H9 (cell line): Measurements from ENCODE around the gene DSG2. TPM values are rescaled to one million over a fixed set of nuclear protein-coding genes. Genes with fewer than 3 reads are reported as not detected.

Experiments
- DNase-seq: peaks from one replicate; pipeline ENCODE4 v3.0.0-alpha.2; 2017
- H2AFZ ChIP-seq: one replicate; pipeline ENCODE4 v1.6.1; 2013; ENCODE audit warnings: mild to moderate bottlenecking, low read length, control low read depth, moderate library complexity
- H2AK5ac ChIP-seq: 2 replicates; pipeline ENCODE4 v1.6.1; 2013; ENCODE audit warnings: low read length, control low read depth, mixed read lengths; ENCODE audit not compliant: insufficient read length
- H2BK120ac ChIP-seq: one replicate; pipeline ENCODE4 v1.6.1; 2013; ENCODE audit warnings: low read depth, mild to moderate bottlenecking, low read length, control low read depth, inconsistent platforms; ENCODE audit not compliant: poor library complexity, severe bottlenecking
- H2BK12ac ChIP-seq: 2 replicates; pipeline ENCODE4 v1.6.1; 2013; ENCODE audit warnings: low read length, control low read depth, mixed read lengths, low read depth; ENCODE audit not compliant: insufficient read length
- H2BK15ac ChIP-seq: 2 replicates; pipeline ENCODE4 v1.6.1; 2013; ENCODE audit warnings: low read depth, low read length, control low read depth
- H2BK20ac ChIP-seq: one replicate; pipeline ENCODE4 v1.6.1; 2013; ENCODE audit warnings: low read depth, mild to moderate bottlenecking, low read length, control low read depth, inconsistent platforms; ENCODE audit not compliant: poor library complexity, severe bottlenecking
- H2BK5ac ChIP-seq: 2 replicates; pipeline ENCODE4 v1.6.1; 2013; ENCODE audit warnings: low read length, control low read depth, mixed read lengths; ENCODE audit not compliant: insufficient read length
- H3K14ac ChIP-seq: 2 replicates; pipeline ENCODE4 v1.6.1; 2013; ENCODE audit warnings: low read length, control low read depth; ENCODE audit not compliant: insufficient read depth
- H3K18ac ChIP-seq: 2 replicates; pipeline ENCODE4 v1.6.1; 2013; ENCODE audit warnings: low read depth, mild to moderate bottlenecking, mixed read lengths, low read length, control low read depth; ENCODE audit not compliant: insufficient read length
- H3K23ac ChIP-seq: 2 replicates; pipeline ENCODE4 v1.6.1; 2013; ENCODE audit warnings: low read length, control low read depth, mixed read lengths, low read depth; ENCODE audit not compliant: insufficient read length
- H3K23me2 ChIP-seq: 2 replicates; pipeline ENCODE4 v1.6.1; 2013; ENCODE audit warnings: low read depth, mild to moderate bottlenecking, mixed read lengths, low read length, control low read depth; ENCODE audit not compliant: insufficient read length, poor library complexity, severe bottlenecking
- H3K27ac ChIP-seq: 2 replicates; pipeline ENCODE4 v1.5.1; 2013; ENCODE audit warnings: low read length, control low read depth, mixed read lengths, low read depth; ENCODE audit not compliant: insufficient read length
- H3K27me3 ChIP-seq: 2 replicates; pipeline ENCODE4 v1.6.1; 2013; ENCODE audit warnings: low read length, control low read depth, inconsistent platforms; ENCODE audit not compliant: insufficient read depth
- H3K4ac ChIP-seq: 2 replicates; pipeline ENCODE4 v1.6.1; 2013; ENCODE audit warnings: low read depth, mild to moderate bottlenecking, control low read depth, inconsistent platforms, low read length, moderate library complexity
- H3K4me1 ChIP-seq: 2 replicates; pipeline ENCODE4 v1.6.1; 2013; ENCODE audit warnings: low read length, control low read depth, inconsistent platforms; ENCODE audit not compliant: insufficient read depth
- H3K4me2 ChIP-seq: 2 replicates; pipeline ENCODE4 v1.6.1; 2013; ENCODE audit warnings: low read length, control low read depth, mixed read lengths; ENCODE audit not compliant: insufficient read length, insufficient read depth
- H3K56ac ChIP-seq: 2 replicates; pipeline ENCODE4 v1.6.1; 2013; ENCODE audit warnings: low read depth, mild to moderate bottlenecking, mixed read lengths, low read length, control low read depth; ENCODE audit not compliant: insufficient read length
- H3K79me1 ChIP-seq: 2 replicates; pipeline ENCODE4 v1.6.1; 2013; ENCODE audit warnings: low read depth, mild to moderate bottlenecking, moderate library complexity, low read length, control low read depth, inconsistent platforms; ENCODE audit not compliant: insufficient read depth, poor library complexity, severe bottlenecking
- H3K79me2 ChIP-seq: 2 replicates; pipeline ENCODE4 v1.6.1; 2013; ENCODE audit warnings: low read length, control low read depth, inconsistent platforms; ENCODE audit not compliant: insufficient read depth
- H3K9ac ChIP-seq: 2 replicates; pipeline ENCODE4 v1.6.1; 2013; ENCODE audit warnings: low read length, control low read depth, mixed read lengths; ENCODE audit not compliant: insufficient read length; ENCODE audit errors: extremely low read depth
- H3K9me3 ChIP-seq: one replicate; pipeline ENCODE4 v1.6.1; 2013; ENCODE audit warnings: low read depth, low read length, inconsistent platforms; ENCODE audit not compliant: control insufficient read depth
- H3T11ph ChIP-seq: one replicate; pipeline ENCODE4 v1.6.1; 2013; ENCODE audit warnings: mild to moderate bottlenecking, low read length, control low read depth, inconsistent platforms
- H4K20me1 ChIP-seq: one replicate; pipeline ENCODE4 v1.6.1; 2013; ENCODE audit not compliant: control insufficient read depth, insufficient read length, insufficient read depth
- H4K5ac ChIP-seq: 2 replicates; pipeline ENCODE4 v1.6.1; 2013; ENCODE audit warnings: low read depth, mild to moderate bottlenecking, mixed read lengths, low read length, control low read depth; ENCODE audit not compliant: insufficient read length
- H4K8ac ChIP-seq: replicated peaks from 2 replicates; pipeline ENCODE4 v1.6.1; 2013; ENCODE audit warnings: low read length, control low read depth, mixed read lengths, low read depth; ENCODE audit not compliant: insufficient read length
- H4K91ac ChIP-seq: 2 replicates; pipeline ENCODE4 v1.6.1; 2013; ENCODE audit warnings: low read depth, mild to moderate bottlenecking, moderate library complexity, mixed read lengths, low read length, control low read depth; ENCODE audit not compliant: insufficient read length
- H3K27ac Mint-ChIP-seq, 3 experiments: 2 replicates in 2 of 3; 3 replicates in 1 of 3; pipeline ENCODE4 v1.8.0; 2020 to 2021; ENCODE audit warnings: mixed read lengths in 3 of 3, mild to moderate bottlenecking in 1 of 3, moderate library complexity in 1 of 3
- H3K27me3 Mint-ChIP-seq: 2 replicates; pipeline ENCODE4 v1.8.0; 2021; ENCODE audit warnings: low read depth, mild to moderate bottlenecking, moderate library complexity, mixed read lengths
- H3K36me3 Mint-ChIP-seq, 3 experiments: 2 replicates in 2 of 3; 3 replicates in 1 of 3; pipeline ENCODE4 v1.8.0; 2020 to 2021; ENCODE audit warnings: low read depth in 3 of 3, mixed read lengths in 3 of 3; ENCODE audit not compliant: insufficient read depth in 1 of 3
- H3K4me1 Mint-ChIP-seq, 2 experiments: 2 replicates each; pipeline ENCODE4 v1.8.0; 2020; ENCODE audit warnings: mixed read lengths in 2 of 2
- H3K4me3 Mint-ChIP-seq, 2 experiments: 2 replicates in 1 of 2; 3 replicates in 1 of 2; pipeline ENCODE4 v1.8.0; 2020 to 2021; ENCODE audit warnings: mild to moderate bottlenecking in 2 of 2, mixed read lengths in 2 of 2, moderate library complexity in 1 of 2
- H3K9me3 Mint-ChIP-seq, 2 experiments: 2 replicates in 1 of 2; 3 replicates in 1 of 2; pipeline ENCODE4 v1.8.0; 2020; ENCODE audit warnings: mild to moderate bottlenecking in 2 of 2, mixed read lengths in 2 of 2, moderate library complexity in 1 of 2
- WGBS: extraction: QIAGEN DNeasy Blood & Tissue Kit; methylation state at CpG from one replicate; pipeline ENCODE4 v1.1.7; 2013; ENCODE audit warnings: missing lambda C conversion rate, low lambda C conversion rate, mixed read lengths; ENCODE audit not compliant: insufficient read length; ENCODE audit errors: extremely low coverage; 5-methylcytosine and 5-hydroxymethylcytosine counted together
- total RNA-seq: library from RNA; stranded (reverse); gene quantifications from 2 replicates; pipeline ENCODE4 v1.2.1, GENCODE V29; 2021
- TF ChIP-seq, protein P1 (sequence below): fragments of 200-600 bp; sonication (generic); conservative IDR thresholded peaks from 3 replicates; pipeline ENCODE4 v1.8.0; 2021; ENCODE audit warnings: antibody characterized with exemption, mild to moderate bottlenecking

The DSG2 gene
- total RNA-seq, 1 experiment from 2014 or later, result 107 TPM

DNA sequence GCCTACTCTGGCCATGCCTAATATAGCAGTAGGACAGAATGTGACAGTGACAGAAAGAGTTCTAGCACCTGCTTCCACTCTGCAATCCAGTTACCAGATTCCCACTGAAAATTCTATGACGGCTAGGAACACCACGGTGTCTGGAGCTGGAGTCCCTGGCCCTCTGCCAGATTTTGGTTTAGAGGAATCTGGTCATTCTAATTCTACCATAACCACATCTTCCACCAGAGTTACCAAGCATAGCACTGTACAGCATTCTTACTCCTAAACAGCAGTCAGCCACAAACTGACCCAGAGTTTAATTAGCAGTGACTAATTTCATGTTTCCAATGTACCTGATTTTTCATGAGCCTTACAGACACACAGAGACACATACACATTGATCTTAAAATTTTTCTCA, 48.5 kb downstream of the DSG2 start:
- Histone ChIP-seq H3K4ac (no peak overlapping the region), H2BK15ac (no peak overlapping the region), H2BK12ac (no peak overlapping the region), H3K4me1 (no peaks in the 10 kb centered on the region; the same call in 1 of the 2 replicates), H4K8ac (no peak overlapping the region), H3K27me3 (no peaks in the 10 kb centered on the region), H3K56ac (no peak overlapping the region), H2BK5ac (no peak overlapping the region), H2BK20ac (no peak overlapping the region), H3K9ac (no peak overlapping the region), H3K79me2 (no peaks in the 10 kb centered on the region), H4K91ac (no peak overlapping the region), H3T11ph (no peak overlapping the region), H3K27ac (no peak overlapping the region), H2BK120ac (no peak overlapping the region), H3K9me3 (no peaks in the 10 kb centered on the region), H4K20me1 (no peaks in the 10 kb centered on the region), H3K14ac (no peak overlapping the region), H2AK5ac (no peak overlapping the region), H3K18ac (no peak overlapping the region), H3K23ac (no peak overlapping the region), H2AFZ (no peak overlapping the region), H3K79me1 (no peaks in the 10 kb centered on the region), H3K4me2 (no peak overlapping the region), H4K5ac (no peak overlapping the region), H3K23me2 (no peaks in the 10 kb centered on the region)
- no peak for DNase-seq
- WGBS, result no CpG with 5 or more reads among the region's 2 CpGs
- no peak overlapping the region for H3K4me3 Mint-ChIP-seq
- peaks cover 33 to 54% (median 53%) of the 10 kb centered on the region in 3 experiments for H3K36me3 Mint-ChIP-seq
- peaks cover 15% of the 10 kb centered on the region in 2 experiments for H3K4me1 Mint-ChIP-seq
- no peaks in the 10 kb centered on the region for H3K9me3 Mint-ChIP-seq
- TF ChIP-seq, protein P1, sequence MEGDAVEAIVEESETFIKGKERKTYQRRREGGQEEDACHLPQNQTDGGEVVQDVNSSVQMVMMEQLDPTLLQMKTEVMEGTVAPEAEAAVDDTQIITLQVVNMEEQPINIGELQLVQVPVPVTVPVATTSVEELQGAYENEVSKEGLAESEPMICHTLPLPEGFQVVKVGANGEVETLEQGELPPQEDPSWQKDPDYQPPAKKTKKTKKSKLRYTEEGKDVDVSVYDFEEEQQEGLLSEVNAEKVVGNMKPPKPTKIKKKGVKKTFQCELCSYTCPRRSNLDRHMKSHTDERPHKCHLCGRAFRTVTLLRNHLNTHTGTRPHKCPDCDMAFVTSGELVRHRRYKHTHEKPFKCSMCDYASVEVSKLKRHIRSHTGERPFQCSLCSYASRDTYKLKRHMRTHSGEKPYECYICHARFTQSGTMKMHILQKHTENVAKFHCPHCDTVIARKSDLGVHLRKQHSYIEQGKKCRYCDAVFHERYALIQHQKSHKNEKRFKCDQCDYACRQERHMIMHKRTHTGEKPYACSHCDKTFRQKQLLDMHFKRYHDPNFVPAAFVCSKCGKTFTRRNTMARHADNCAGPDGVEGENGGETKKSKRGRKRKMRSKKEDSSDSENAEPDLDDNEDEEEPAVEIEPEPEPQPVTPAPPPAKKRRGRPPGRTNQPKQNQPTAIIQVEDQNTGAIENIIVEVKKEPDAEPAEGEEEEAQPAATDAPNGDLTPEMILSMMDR, result no peak
- H3K27me3 Mint-ChIP-seq, result no peaks in the 10 kb centered on the region
- H3K27ac Mint-ChIP-seq, result peak overlapping the region in 1 of 3 experiments; percentile 12; a peak in 1 of 7 replicates
